GM19455 (cell line): ENCODE results near the gene OR5A2.
"Not testable (repeated sequence)": the region's sequence is repeated elsewhere in the genome, so short reads cannot be mapped to it uniquely, and the experiment has no call there.

Source experiments
- ATAC-seq: cut with Tn5 transposase; IDR thresholded peaks from one replicate; pipeline ENCODE4 v1.9.1; 2021; ENCODE audit not compliant: unreplicated experiment

The OR5A2 gene

DNA sequence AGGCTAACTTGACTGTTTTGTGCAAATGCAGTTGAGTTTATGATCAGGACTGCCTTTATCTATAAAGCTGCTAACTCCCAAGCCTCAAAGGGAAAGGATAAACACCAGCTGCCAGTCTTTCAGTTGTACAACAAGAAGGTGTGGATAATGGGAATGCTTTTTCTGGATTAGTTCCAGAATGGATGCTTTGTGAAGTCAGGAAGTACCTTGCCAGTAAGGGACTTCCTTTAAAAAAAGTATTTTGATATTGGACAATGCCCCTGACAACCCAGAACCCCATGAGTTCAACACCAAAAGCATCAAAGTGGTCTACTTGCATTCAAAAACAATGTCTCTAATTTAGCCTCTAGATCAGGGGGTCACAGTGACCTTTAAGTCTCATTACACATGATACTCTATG lies 32.0 kb downstream of the OR5A2 start:
- no peak for ATAC-seq

GRCh38 chr11:59380263-59381059 lies 45.8 kb downstream of the OR5A2 start:
- ATAC-seq: peak; percentile 85

DNA sequence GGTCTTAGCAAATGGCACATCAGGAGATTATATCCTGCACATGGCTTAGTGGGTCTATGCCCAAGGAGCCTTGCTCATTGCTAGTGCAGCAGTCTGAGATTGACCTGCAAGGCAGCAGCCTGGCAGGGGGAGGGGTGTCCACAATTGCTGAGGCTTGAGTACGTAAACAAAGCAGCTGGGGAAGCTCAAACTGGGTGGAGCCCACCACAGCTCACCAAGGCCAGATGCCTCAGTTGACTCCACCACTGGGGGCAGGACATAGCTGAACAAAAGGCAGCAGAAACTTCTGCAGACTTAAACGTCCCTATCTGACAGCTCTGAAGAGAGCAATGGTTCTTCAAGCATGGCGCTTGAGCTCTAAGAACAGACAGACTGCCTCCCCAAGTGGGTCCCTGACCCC lies 53.9 kb downstream of the OR5A2 start:
- not testable (repeated sequence) for ATAC-seq

DNA sequence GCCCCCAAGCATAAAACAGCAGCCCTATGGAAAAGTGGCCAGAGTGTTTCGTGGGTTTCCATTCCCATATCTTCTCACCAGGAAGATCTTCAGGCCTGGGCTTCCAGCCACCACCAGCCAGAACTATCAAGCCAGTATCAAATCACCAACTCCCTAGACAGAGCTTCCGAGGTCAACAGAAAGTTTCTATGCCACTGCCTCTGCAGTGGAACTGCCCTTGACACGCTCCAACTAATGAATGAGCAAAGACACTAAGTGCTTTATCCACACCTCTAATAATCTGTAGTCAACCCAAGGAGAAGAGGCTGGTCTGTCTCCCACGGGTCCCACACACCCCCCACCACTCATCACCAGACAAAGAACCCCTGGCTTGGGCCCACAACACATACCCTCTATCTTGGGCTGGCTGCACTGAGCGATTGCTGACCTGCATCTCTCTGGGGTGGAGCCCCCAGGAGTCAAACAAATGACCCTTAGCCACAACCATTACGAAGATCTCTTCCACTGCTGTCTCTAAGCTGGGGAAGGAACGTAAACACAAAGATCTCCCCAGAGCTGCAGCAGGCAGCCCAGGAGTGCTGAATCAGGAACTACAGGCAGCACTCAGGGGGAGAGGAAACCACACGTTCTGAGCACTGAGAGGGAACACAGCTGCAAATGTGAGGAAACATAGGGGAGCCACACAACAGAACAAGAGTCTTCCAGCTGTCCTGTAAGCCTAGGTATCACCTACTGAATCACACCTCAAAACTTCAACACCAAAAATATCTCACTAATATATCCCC lies 57.8 kb downstream of the OR5A2 start:
- ATAC-seq: no peak
